NCI-H1048 (cell line): ENCODE measurements around the gene PLEKHJ1.

Experiments used
- DNase-seq: peaks from one replicate; lab custom pipeline; 2025; lab: John Stamatoyannopoulos, UW

PLEKHJ1 gene

GRCh38 chr19:2249010-2249866, 13.1 kb upstream of the PLEKHJ1 start, which contains the start of gene AMH:
TSS of gene AMH (plus strand) at chr19:2249323. CDS start at chr19:2249333, 10 bp downstream.
- DNase-seq = no peak

- DNase-seq = no peak
Measured at GRCh38 chr19:2248136-2249009, 12.2 kb upstream of the PLEKHJ1 start.

- DNase-seq = no peak
Measured at GRCh38 chr19:2247433-2248101, 11.4 kb upstream of the PLEKHJ1 start.

- no peak for DNase-seq
Measured at GRCh38 chr19:2246801-2247361, 10.8 kb upstream of the PLEKHJ1 start.

GRCh38 chr19:2246014-2246620, 10.0 kb upstream of the PLEKHJ1 start:
- DNase-seq = no peak

- no peak for DNase-seq
Measured at GRCh38 chr19:2245273-2245672, 9.1 kb upstream of the PLEKHJ1 start.

- no peak for DNase-seq
Measured at GRCh38 chr19:2244486-2244885, 8.4 kb upstream of the PLEKHJ1 start.

- DNase-seq = no peak
Measured at GRCh38 chr19:2244125-2244411, 7.9 kb upstream of the PLEKHJ1 start.

GRCh38 chr19:2243274-2244124, 7.4 kb upstream of the PLEKHJ1 start:
- DNase-seq = no peak

- DNase-seq = no peak
Measured at GRCh38 chr19:2242816-2243215, 6.7 kb upstream of the PLEKHJ1 start.

- no peak for DNase-seq
Measured at GRCh38 chr19:2242092-2242537, 6.0 kb upstream of the PLEKHJ1 start.

GRCh38 chr19:2240881-2241760, 5.0 kb upstream of the PLEKHJ1 start:
- DNase-seq = no peak

- DNase-seq = no peak
Measured at GRCh38 chr19:2239771-2240770, 3.9 kb upstream of the PLEKHJ1 start.

- no peak for DNase-seq
Measured at GRCh38 chr19:2239173-2239572, 3.0 kb upstream of the PLEKHJ1 start.

GRCh38 chr19:2237869-2238153, 1.7 kb upstream of the PLEKHJ1 start:
- no peak for DNase-seq

GRCh38 chr19:2237051-2237868, 1.1 kb upstream of the PLEKHJ1 start:
- no peak for DNase-seq

- no peak for DNase-seq
Measured at GRCh38 chr19:2236064-2236313, 140 bp downstream of the PLEKHJ1 start.

- DNase-seq = no peak
Measured at GRCh38 chr19:2235381-2236063, 607 bp downstream of the PLEKHJ1 start.
